Breast epithelium (tissue), 4 donors: ENCODE results near the gene RFWD3. TPM values are rescaled to one million over a fixed set of nuclear protein-coding genes. Genes with fewer than 3 reads are reported as not detected.

ENCODE experiments used
- DNase-seq, 2 donors: peaks; one replicate each; pipeline ENCODE4 v3.0.0-alpha.2; 2019; ENCODE audit warnings: low spot score in 2 of 2
- H3K27ac ChIP-seq, 2 donors: fragments of 200-600 bp; sonication (generic) in 1 of 2; one replicate each; pipeline ENCODE4 v1.5.1; 2016 to 2019; ENCODE audit warnings: mild to moderate bottlenecking in 1 of 2
- H3K27me3 ChIP-seq, 2 donors: fragments of 200-600 bp; sonication (generic) in 1 of 2; one replicate each; pipeline versions ENCODE4 v1.5.1 to v1.6.0; 2017 to 2019; ENCODE audit warnings: control low read depth in 1 of 2, mild to moderate bottlenecking in 1 of 2
- H3K36me3 ChIP-seq: fragments of 200-600 bp; one replicate; pipeline ENCODE4 v1.5.1; 2019
- H3K4me1 ChIP-seq, 2 donors: fragments of 200-600 bp; sonication (generic); one replicate each; pipeline ENCODE4 v1.5.1; 2016 to 2019; ENCODE audit warnings: control low read depth in 1 of 2
- H3K4me3 ChIP-seq, 3 donors: fragments of 200-600 bp; sonication (generic); 1 replicate in 2 of 3; 2 replicates in 1 of 3; pipeline ENCODE4 v1.5.1; 2016 to 2019; ENCODE audit warnings: mild to moderate bottlenecking in 3 of 3, moderate library complexity in 2 of 3
- H3K9me3 ChIP-seq, 2 donors: fragments of 200-600 bp; sonication (generic) in 1 of 2; one replicate each; pipeline ENCODE4 v1.5.1; 2016 to 2019; ENCODE audit warnings: control low read depth in 1 of 2
- CTCF ChIP-seq, 3 donors: fragments of 450-650 bp; IDR thresholded peaks; one replicate each; pipeline ENCODE4 v1.5.1; 2016 to 2017; ENCODE audit warnings: antibody characterized with exemption in 3 of 3, mild to moderate bottlenecking in 3 of 3, moderate library complexity in 3 of 3
- POLR2A ChIP-seq: fragments of 450-650 bp; IDR thresholded peaks from one replicate; pipeline ENCODE4 v1.6.1; 2016; ENCODE audit warnings: antibody characterized with exemption, mild to moderate bottlenecking, moderate library complexity
- POLR2AphosphoS5 ChIP-seq, 3 donors: sonication (generic); formaldehyde crosslinking; IDR thresholded peaks; one replicate each; pipeline ENCODE4 v1.6.1; 2017; ENCODE audit warnings: antibody characterized with exemption in 3 of 3
- intact Hi-C: fragments of 100-400 bp; cut with DNase I; formaldehyde crosslinking; loops from one replicate; pipeline ENCODE4 v1.15.1; 2023; ENCODE audit warnings: low total_unique reads
- total RNA-seq, 3 donors: library from RNA; depleted of rRNA; stranded (reverse); fragments of >200 nt; gene quantifications; one replicate each; pipeline ENCODE4 v1.1.0, GENCODE V29; 2016

RFWD3 gene
- total RNA-seq, 3 donors from 2014 or later: 11.0 to 23.6 (median 18.7) TPM

GRCh38 chr16:74574146-74574545 lies 92.5 kb downstream of the RFWD3 start:
- intact Hi-C loops: no loop called here
- no peak overlapping the region for H3K27ac ChIP-seq
- H3K27me3 ChIP-seq: no peaks in the 10 kb centered on the region
- DNase-seq: no peak
- H3K4me1 ChIP-seq: no peaks in the 10 kb centered on the region
- H3K9me3 ChIP-seq: no peaks in the 10 kb centered on the region
- no peak for TF ChIP-seq POLR2AphosphoS5 (IDR thresholded peaks at IDR 0.05)
- no peaks in the 10 kb centered on the region for H3K36me3 ChIP-seq
- no peak overlapping the region for H3K4me3 ChIP-seq

- no peaks in the 10 kb centered on the region for H3K36me3 ChIP-seq
- no peak overlapping the region for H3K27ac ChIP-seq
Measured at GRCh38 chr16:74573622-74574021, 93.1 kb downstream of the RFWD3 start.

More at GRCh38 chr16:74573622-74574021, 93.1 kb downstream of the RFWD3 start:
- no peaks in the 10 kb centered on the region for H3K27me3 ChIP-seq
- no peak for DNase-seq
- H3K9me3 ChIP-seq: no peaks in the 10 kb centered on the region
- H3K4me3 ChIP-seq: no peak overlapping the region
- intact Hi-C loops: no loop called here
- TF ChIP-seq CTCF (IDR thresholded peaks at IDR 0.05): no peak
- no peak for TF ChIP-seq POLR2A
- TF ChIP-seq POLR2AphosphoS5 (IDR thresholded peaks at IDR 0.05): no peak
- H3K4me1 ChIP-seq: no peaks in the 10 kb centered on the region

Other genes starting within 250 kb of the RFWD3 start
- gene CLEC18B, start 245.4 kb downstream of the RFWD3 start, total RNA-seq: 1 to 10 TPM in 1 of 3 donors, under 1 TPM in 1, not detected in 1; 0.16 to 1.6 TPM
- 100 to 1,000 TPM; 116 to 197 (median 123) TPM for gene GLG1, start 59.8 kb downstream of the RFWD3 start, total RNA-seq
- gene MLKL, start 34.0 kb upstream of the RFWD3 start, total RNA-seq: 10 to 100 TPM; 13.3 to 22.6 (median 14.9) TPM
- gene FA2H, start 107.9 kb upstream of the RFWD3 start, total RNA-seq: 1 to 10 TPM in 1 of 3 donors, under 1 TPM in 1, not detected in 1; 0.33 to 1.8 TPM